Measurements from ENCODE around the gene STK10. TPM values are rescaled to one million over a fixed set of nuclear protein-coding genes. Genes with fewer than 3 reads are reported as not detected.

Gene STK10
- polyA plus RNA-seq, 2 of the 4 experiments (the other 2 are of a cell fraction), result 4.3 to 13.1 TPM

DNA sequence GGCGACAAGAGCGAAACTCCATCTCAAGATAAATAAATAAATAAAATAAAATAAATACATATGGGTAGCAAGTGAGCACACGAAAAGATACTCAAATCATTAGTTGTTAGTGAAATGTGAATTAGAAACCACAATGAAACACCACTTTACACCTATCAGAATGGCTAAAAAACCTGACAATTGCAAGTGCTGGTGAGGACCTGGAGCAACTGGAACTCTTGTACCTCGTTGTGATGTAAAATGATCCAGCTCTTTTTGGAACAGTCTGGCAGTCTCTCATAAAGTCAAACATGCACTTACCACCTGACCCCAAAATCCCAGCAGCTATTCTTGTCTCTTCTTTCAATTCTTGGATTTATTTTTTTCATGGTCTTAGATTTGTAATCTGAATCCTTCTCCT, 112.4 kb downstream of the STK10 start:
- Histone ChIP-seq H3K4me1 (no peaks in the 10 kb centered on the region), H3K4me2 (no peak overlapping the region), H3K27ac (no peak overlapping the region), H3K9me3 (0 out of 3 replicates have a peak, but pooled peaks cover 2% of the 10 kb centered on the region), H3K4me3 (no peak overlapping the region)
- 96% methylated on average over 4 of the region's 4 CpGs for WGBS (ENCODE audit: missing lambda C conversion rate)
- FAIRE-seq (no peak), ATAC-seq (no peak), DNase-seq (ENCODE audit: low read depth in 1 of 2, low spot score in 1 of 2) (no peak)
- POLR2A ChIA-PET, result no interaction called here
- TF ChIP-seq, protein P1, sequence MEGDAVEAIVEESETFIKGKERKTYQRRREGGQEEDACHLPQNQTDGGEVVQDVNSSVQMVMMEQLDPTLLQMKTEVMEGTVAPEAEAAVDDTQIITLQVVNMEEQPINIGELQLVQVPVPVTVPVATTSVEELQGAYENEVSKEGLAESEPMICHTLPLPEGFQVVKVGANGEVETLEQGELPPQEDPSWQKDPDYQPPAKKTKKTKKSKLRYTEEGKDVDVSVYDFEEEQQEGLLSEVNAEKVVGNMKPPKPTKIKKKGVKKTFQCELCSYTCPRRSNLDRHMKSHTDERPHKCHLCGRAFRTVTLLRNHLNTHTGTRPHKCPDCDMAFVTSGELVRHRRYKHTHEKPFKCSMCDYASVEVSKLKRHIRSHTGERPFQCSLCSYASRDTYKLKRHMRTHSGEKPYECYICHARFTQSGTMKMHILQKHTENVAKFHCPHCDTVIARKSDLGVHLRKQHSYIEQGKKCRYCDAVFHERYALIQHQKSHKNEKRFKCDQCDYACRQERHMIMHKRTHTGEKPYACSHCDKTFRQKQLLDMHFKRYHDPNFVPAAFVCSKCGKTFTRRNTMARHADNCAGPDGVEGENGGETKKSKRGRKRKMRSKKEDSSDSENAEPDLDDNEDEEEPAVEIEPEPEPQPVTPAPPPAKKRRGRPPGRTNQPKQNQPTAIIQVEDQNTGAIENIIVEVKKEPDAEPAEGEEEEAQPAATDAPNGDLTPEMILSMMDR (IDR thresholded peaks at IDR 0.05), result no peak
- peak; percentile 81 for TF ChIP-seq ZFP36 (IDR thresholded peaks at IDR 0.05; ENCODE audit: borderline replicate concordance, partially characterized antibody)
- CTCF ChIA-PET, result interaction anchor here (1.6 kb wide), 1 partner anchor 218 kb away, joined by 5 read pairs; no protein-coding TSS in a partner anchor

DNA sequence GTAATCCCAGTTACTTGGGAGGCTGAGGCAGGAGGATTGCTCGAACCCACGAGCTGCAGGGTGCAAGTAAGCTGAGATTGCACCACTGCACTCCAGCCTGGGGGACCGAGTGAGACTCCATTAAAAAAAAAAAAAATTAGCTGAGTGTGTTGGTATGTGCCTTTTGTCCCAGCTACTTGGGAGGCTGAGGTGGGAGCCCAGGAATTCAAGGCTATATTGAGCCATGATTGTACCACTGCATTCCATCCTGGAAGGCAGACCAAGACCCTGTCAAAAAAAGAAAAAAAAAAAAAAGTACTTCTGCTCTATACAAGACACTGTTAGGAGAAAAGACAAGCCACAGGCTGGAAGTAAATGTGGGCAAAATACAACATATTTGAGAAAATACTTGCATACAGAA, 113.1 kb downstream of the STK10 start:
- H3K4me2 ChIP-seq, result no peak overlapping the region
- no peak for TF ChIP-seq EHMT2 (IDR thresholded peaks at IDR 0.05; ENCODE audit: low read depth)
- TF ChIP-seq CEBPB (IDR thresholded peaks at IDR 0.05), result no peak
- TF ChIP-seq CHD2 (IDR thresholded peaks at IDR 0.05; ENCODE audit: low read length, partially characterized antibody), result no peak
- TF ChIP-seq CBX2 (IDR thresholded peaks at IDR 0.05; ENCODE audit: borderline replicate concordance, low read depth), result no peak
- TF ChIP-seq, protein P2, sequence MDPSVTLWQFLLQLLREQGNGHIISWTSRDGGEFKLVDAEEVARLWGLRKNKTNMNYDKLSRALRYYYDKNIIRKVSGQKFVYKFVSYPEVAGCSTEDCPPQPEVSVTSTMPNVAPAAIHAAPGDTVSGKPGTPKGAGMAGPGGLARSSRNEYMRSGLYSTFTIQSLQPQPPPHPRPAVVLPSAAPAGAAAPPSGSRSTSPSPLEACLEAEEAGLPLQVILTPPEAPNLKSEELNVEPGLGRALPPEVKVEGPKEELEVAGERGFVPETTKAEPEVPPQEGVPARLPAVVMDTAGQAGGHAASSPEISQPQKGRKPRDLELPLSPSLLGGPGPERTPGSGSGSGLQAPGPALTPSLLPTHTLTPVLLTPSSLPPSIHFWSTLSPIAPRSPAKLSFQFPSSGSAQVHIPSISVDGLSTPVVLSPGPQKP (IDR thresholded peaks at IDR 0.05; ENCODE audit: low read depth, low read length), result no peak
- no peak for TF ChIP-seq MAFK (IDR thresholded peaks at IDR 0.05; ENCODE audit: partially characterized antibody)
- TF ChIP-seq ZFP36 (IDR thresholded peaks at IDR 0.05; ENCODE audit: borderline replicate concordance, partially characterized antibody), result no peak
- no peak for TF ChIP-seq POLR2A (IDR thresholded peaks at IDR 0.05; ENCODE audit: low read length)
- no peak for TF ChIP-seq KDM5A (IDR thresholded peaks at IDR 0.05)
- TF ChIP-seq MYC (IDR thresholded peaks at IDR 0.05; ENCODE audit: borderline replicate concordance, low read length), result no peak
- TF ChIP-seq, protein P3, sequence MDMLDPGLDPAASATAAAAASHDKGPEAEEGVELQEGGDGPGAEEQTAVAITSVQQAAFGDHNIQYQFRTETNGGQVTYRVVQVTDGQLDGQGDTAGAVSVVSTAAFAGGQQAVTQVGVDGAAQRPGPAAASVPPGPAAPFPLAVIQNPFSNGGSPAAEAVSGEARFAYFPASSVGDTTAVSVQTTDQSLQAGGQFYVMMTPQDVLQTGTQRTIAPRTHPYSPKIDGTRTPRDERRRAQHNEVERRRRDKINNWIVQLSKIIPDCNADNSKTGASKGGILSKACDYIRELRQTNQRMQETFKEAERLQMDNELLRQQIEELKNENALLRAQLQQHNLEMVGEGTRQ (IDR thresholded peaks at IDR 0.05), result no peak
- no peak for TF ChIP-seq JUNB (IDR thresholded peaks at IDR 0.05)
- no peak for FAIRE-seq
- no peak for DNase-seq (ENCODE audit: low read depth in 1 of 2, low spot score in 1 of 2)
- ChIA-PET CTCF (interaction anchor here (1.6 kb wide), 1 partner anchor 218 kb away, joined by 5 read pairs; no protein-coding TSS in a partner anchor), POLR2A (no interaction called here)
- ATAC-seq, result no peak
- no peaks in the 10 kb centered on the region for H3K4me1 ChIP-seq
- 0 out of 3 replicates have a peak, but pooled peaks cover 2% of the 10 kb centered on the region for H3K9me3 ChIP-seq
- H3K27ac ChIP-seq, result no peak overlapping the region
- no peak overlapping the region for H3K4me3 ChIP-seq
- 85% methylated on average over 3 of the region's 3 CpGs for WGBS (ENCODE audit: missing lambda C conversion rate)

DNA sequence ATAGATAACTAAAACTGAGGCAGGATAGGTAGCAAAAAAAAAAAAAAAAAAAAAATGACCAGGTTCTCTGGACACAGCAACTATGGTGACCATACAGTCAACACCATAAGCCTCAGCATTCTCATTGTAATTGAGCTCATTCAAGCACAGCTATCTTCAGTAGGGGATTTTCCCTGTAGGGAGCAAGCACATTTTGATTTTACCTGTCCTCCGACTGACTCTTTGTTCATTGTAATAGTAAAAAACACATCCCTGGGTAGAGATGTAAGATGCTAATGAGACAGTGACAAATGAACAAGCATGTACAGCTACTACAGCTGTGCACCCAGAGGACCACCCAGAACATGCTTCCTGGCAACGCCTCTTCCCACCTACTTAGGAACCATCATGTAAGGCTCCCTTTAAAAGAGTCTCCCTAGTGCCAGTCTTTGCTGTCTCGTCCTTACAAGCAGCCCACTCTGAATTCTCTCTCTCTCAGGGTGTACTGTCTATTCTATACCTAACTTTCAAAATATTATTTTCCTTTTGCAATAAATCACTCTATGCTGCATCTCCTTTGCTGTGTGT, 116.6 kb downstream of the STK10 start:
- Histone ChIP-seq H3K4me1 (no peaks in the 10 kb centered on the region), H3K4me2 (no peak overlapping the region), H3K4me3 (no peak overlapping the region), H3K9me3 (0 out of 3 replicates have a peak, but pooled peaks cover 2% of the 10 kb centered on the region), H3K27ac (no peak overlapping the region)
- CTCF ChIA-PET, result interaction anchor here (0.9 to 2.5 kb wide), 3 partner anchors 12 to 441 kb away, joined by 5 to 12 read pairs (median 5); no protein-coding TSS in a partner anchor
- DNase-seq (ENCODE audit: low read depth in 1 of 2, low spot score in 1 of 2), result no peak
- ATAC-seq, result no peak
- no peak for FAIRE-seq
- 84% methylated on average over 3 of the region's 3 CpGs for WGBS (ENCODE audit: missing lambda C conversion rate)
- POLR2A ChIA-PET, result no interaction called here
- TF ChIP-seq TP53 (CRISPR knock-in tag; IDR thresholded peaks at IDR 0.05) (no peak), SREBF2 (IDR thresholded peaks at IDR 0.05) (no peak), POLR2AphosphoS2 (conservative IDR thresholded peaks at IDR 0.05; ENCODE audit: low read length) (no peak), FOSB (CRISPR knock-in tag; IDR thresholded peaks at IDR 0.05) (no peak), RAD21 (conservative IDR thresholded peaks at IDR 0.05 in 1 of 2, IDR thresholded peaks at IDR 0.05 in 1 of 2) (no peak), NR3C1 (IDR thresholded peaks at IDR 0.05) (no peak), KDM5A (IDR thresholded peaks at IDR 0.05) (no peak), JUN (IDR thresholded peaks at IDR 0.05) (no peak), ZC3H11A (IDR thresholded peaks at IDR 0.05) (no peak), HOXB13 (CRISPR knock-in tag; IDR thresholded peaks at IDR 0.05; ENCODE audit: low read depth) (no peak), NPAS2 (CRISPR knock-in tag; IDR thresholded peaks at IDR 0.05; ENCODE audit: borderline replicate concordance) (no peak), POLR2A (IDR thresholded peaks at IDR 0.05; ENCODE audit: low read length) (no peak), PHF8 (IDR thresholded peaks at IDR 0.05; ENCODE audit: borderline replicate concordance, low read depth) (no peak), CEBPB (IDR thresholded peaks at IDR 0.05) (no peak), EHMT2 (IDR thresholded peaks at IDR 0.05; ENCODE audit: low read depth) (no peak)
- TF ChIP-seq, protein P2 (IDR thresholded peaks at IDR 0.05; ENCODE audit: low read depth, low read length), result no peak
- TF ChIP-seq, protein P4, sequence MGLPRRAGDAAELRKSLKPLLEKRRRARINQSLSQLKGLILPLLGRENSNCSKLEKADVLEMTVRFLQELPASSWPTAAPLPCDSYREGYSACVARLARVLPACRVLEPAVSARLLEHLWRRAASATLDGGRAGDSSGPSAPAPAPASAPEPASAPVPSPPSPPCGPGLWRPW (IDR thresholded peaks at IDR 0.05), result no peak
- TF ChIP-seq, protein P1 (IDR thresholded peaks at IDR 0.05), result no peak
